GM19025 (cell line): ENCODE data around the gene PRKCZ.
"Not testable (repeated sequence)": the region's sequence is repeated elsewhere in the genome, so short reads cannot be mapped to it uniquely, and the experiment has no call there.

Source experiments
- ATAC-seq: cut with Tn5 transposase; IDR thresholded peaks from one replicate; pipeline ENCODE4 v1.9.1; 2021; ENCODE audit warnings: mild to moderate bottlenecking, low read depth, moderate library complexity; ENCODE audit not compliant: unreplicated experiment

Gene PRKCZ

DNA sequence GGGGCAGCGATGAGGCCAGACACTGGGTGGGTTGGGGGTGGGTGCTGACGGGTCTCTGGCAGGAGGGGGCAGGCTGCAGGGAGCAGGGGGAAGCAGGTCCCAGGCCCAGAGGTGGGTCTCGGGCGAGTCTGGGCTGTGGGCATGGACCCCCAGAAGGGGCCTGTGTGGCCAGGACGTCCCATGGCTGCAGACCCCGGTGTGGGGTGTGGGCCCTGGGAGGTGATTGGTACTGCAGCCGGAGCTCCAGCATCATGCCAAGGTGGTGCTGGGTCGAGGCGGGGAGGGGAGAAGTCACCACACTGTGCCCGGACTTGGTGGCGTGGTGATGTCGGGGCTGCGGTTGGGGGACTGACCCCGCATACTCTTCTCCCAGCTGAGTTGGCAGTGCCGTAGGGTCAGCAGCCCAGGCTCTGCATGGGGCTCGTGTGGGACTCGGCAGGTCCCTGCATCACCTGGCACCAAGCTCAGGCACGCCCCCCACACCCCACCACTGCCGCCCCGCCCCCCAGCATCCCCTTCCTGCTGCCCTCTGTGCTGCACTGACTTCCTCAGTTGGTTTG lies 31.2 kb downstream of the PRKCZ start:
- no peak for ATAC-seq

DNA sequence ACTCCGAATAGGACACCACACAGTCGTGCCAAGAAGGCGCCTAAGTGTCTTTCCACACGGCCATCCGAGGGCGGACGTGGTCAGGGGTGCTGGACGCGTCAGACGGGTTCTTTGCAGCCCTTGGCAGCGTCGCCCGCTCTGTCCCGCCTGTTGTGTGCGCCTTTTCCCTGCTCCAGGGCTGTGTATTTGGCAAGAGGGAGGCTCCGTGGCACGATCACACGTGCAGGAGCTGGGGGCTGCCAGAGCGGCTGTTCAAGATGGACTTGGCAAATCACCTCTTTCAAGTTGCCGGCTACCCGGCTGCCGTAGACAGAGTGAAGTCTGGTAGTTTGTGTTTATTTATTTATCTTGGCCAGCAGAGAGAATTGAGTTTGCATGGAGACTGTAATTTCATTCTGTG lies 31.9 kb downstream of the PRKCZ start:
- ATAC-seq, result no peak

DNA sequence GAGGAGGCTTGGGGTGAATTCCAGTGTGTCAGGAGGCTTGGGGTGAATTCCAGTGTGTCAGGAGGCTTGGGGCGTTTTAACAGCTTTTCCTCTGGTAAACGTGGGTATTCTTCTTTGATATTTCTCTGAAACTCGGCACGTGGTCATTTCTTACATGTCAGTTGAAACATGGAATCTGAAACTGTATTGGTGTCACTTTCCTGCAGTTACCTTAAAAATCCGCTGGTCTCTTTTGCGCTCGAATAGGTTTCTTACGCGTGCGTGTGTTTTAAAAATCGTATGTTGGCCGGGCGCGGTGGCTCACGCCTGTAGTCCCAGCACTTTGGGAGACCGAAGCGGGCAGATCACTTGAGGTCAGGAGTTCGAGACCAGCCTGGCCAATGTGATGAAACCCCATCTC lies 33.5 kb downstream of the PRKCZ start:
- no peak for ATAC-seq

DNA sequence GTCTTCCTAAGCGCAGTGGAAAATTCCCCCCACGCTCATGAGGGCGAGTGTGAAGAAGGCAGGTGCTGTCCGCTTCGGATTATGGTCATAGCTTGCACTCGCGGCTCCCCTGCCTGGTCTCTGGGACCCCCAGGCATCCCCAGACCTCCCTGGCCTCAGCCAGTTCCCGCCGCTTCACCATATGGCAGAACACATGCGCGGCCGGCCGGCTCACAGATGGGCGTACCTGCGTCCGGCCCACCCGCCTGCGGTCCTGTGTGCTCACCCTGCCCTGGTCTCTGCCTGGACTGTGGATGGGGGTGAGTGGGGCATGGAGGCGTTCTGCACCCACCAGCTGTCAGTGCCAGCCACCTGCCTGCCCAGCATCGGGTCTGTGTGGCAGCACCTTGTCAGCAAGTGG lies 34.1 kb downstream of the PRKCZ start:
- ATAC-seq, result no peak

DNA sequence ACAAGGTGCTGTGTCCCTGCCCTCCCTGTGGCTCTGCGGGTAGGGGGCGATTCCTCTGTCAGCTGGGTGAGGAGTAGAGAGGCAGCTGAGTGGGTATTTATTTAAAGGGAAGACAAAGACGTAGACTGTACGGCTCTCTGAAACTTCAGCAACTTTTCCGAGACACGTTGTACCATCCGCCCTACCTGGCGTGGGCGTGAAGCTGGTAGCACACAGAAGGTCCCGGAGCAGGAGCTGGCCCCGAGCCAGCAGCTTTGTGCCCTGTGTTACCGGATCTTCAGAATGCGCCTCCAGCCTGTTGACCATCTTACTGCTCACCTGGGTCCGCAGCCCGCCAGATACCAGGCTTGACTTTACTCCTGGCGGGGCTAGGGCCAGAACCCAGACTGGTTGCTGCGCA lies 34.9 kb downstream of the PRKCZ start:
- no peak for ATAC-seq

DNA sequence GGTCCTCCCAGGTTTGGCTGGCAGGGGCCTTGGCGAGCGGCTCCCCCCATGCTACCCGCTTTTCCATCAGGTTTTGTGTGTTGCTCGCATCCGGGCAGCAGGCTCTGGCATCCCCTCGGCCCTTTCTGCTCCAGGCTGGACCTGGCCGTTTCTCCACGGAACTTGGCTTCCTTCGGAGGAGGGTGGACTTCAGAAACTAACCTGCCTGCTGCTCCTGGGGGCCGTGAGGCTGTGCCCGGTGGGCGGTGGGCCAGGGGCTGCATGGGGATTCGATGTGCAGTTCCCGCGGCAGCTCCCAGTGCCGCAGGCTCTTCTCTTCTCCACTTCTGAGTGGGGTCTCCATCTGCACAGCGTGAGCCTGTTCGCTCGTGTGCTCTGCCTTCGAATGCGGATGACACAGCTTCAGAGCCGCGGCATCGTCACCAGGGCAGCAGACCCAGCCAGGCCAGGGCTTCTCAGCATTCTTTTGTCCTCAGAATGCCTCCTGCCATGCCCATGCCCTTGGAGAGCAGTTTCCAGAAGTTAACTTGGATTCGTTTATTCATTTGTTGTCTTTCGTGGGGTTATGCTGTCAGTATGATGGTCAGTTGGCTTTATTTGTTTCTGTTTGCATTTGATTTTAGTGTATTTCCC lies 36.4 kb downstream of the PRKCZ start:
- no peak for ATAC-seq

DNA sequence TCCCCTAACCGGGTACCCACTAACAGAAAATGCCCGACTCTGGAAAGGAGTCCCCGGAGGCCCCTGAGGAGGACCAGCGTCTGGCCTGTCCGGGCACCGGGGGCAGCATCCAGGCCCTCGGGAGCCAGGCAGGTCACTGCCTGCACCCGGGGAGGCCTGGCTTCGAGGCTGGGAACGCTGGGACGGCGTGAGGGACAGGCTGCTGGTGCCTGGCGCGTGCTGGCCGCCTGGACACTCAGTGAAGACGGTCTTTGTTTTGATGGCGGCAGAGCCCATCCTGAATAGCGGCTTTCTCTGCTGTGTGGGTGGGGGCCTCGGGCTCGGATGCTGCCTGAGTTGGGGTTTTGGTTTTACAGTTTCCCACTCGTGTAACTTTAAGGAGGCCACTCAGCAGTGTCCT lies 37.6 kb downstream of the PRKCZ start:
- no peak for ATAC-seq

DNA sequence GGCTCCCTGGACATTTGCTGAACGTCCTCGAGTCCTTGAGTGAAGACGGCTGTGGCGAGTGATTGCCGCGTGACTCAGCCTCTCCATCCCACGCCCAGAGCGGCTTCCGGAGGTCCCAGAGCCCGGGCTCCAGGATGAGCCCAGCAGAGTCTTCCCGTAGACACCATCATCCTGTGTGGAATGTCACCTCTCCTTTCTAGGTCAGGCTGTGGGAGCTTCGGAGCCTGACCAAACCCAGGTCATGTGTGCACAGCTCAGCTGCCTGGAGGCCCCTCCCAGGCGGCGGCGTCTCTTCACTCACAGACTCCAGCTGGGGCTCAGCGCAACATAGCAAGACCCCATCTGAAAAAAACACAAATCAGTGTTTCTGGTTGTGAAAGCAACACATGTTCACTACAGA lies 38.2 kb downstream of the PRKCZ start:
- no peak for ATAC-seq

DNA sequence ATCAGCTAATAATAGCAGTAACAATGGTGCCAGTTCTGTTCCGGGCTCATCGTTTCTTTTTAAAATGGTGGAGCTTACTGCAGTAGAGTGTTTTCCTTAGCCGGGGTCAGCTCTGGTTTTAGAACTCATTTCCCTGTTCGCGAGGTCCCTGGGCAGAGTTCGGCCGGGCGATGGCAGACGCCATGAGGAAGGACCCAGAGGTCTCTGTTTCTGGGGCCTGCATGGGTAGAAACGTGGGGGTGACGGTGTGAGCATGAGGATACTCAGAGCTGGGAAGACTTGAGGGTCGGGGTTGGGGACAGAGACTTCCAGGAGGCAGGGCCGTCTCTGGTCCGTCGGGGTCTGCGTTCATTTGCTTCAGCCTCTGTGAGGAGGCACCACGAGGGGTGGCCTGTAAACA lies 38.8 kb downstream of the PRKCZ start:
- ATAC-seq, result no peak

DNA sequence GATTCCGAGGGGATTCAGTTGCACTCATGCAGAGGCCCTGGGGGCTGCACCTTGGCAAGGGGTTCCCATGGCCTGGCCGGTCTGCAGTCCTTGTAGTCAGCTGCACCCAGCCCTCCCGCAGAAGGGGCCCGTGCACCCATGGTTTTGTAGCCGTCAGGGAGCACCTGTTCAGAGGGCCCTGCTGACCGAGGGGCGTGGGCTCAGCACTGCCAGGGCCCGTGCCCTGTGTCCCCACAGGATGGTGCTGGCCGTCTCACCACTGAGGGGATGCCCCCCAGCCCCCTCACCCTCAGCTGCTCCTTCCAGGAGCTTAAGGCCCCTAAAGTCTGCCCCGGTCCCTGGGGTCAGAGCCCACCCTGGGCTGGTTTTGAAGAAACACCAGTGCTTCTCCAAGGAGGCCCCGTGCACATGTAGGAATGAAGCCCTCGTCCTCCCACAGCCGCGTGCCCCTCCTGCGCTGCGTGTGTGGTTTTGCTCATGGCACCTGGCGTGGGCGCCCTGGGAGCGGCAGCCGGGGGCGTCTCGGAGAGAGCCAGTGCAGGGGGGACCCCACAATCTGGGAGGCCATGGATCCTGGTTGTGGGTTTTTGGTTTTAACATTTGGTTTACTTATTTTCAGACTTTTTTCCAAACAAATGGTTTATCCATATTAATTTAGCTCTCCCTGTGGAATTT lies 40.1 kb downstream of the PRKCZ start:
- ATAC-seq, result no peak

DNA sequence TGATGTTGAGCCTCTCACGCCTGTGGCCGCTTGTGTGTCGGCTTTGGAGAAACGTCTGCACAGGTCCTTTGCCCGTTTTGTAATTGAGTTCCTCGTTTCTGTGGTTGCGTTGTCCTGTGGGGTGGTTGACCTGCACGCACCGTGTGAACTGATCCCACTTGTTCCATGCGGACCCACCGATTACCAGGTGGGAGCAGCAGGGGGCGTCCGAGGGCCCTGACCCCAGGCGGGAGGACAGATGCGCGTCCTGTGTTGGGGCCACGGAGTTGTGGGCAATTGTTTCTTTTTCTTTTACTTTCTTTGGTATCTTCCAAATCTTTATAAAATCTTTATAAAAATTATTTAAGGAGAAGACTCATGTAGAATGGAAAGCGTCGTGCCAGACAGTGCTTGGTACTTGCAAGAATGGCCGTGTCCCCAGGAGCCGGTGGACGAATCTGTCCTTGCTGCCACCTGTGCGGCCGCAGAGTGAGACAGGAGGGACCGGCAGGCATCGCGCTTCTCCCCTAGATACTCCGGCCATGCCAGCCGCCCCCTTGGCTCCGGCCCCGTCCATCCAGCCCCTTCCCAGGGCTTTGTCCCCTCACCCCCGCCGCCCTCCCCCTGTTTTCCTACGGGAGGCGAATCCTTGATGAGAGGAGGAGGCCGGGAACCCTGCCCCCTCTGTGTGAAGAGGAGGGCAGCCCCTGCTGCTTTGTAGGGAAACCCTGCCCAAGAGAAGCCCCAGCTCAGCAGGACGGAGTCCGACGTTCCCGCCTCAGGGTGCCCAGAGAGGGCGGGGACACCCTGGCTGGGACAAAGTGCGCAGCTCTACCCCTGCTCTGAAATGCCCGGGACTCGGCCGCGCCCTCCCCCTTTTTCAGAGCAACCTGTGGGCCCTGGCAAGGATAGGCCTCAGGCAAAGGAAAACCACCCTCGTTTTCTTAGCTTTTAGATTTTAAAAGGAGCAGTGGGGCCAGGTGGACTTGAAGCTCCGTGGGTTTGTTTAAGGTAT lies 41.7 kb downstream of the PRKCZ start:
- no peak for ATAC-seq

DNA sequence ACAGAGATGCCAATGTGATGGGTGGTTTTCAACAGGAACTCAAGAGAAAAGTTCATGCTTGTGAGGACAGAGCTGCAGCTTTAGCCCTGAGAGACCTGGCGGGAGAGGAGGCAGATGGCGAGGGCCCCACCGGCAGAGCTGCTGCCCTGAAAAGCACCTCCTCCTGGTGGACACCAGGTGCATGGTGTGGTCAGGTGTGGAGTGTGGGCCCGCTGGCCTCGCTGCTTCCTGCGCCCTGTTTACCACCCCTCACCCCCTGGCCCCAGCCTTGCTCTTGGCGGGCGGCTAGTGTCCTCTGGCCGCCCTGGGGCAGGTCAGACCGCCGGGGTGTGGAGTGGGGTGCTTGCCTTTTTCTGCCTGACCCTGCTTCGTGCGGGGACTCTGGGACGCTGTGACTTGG lies 42.8 kb downstream of the PRKCZ start:
- no peak for ATAC-seq

DNA sequence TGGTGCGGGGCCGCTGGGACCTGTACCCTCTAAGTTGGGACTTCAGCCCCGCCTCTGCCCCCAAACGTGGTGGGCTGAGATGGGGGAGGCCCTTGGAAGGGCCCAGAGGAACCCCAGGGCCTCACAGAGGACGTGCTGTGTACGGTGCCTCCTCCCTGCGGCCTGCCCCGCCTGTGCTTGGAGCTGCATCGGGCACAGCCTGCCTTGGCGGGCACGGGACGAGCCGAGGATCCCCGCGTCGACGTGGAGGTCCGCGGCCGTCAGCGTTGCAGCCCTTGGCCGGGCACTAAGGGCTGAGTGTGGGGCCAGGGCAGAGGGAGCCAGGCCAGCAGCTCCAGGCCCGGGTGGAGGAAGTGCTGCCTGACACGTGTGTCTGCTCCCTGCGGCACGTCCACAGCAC lies 43.4 kb downstream of the PRKCZ start:
- no peak for ATAC-seq

DNA sequence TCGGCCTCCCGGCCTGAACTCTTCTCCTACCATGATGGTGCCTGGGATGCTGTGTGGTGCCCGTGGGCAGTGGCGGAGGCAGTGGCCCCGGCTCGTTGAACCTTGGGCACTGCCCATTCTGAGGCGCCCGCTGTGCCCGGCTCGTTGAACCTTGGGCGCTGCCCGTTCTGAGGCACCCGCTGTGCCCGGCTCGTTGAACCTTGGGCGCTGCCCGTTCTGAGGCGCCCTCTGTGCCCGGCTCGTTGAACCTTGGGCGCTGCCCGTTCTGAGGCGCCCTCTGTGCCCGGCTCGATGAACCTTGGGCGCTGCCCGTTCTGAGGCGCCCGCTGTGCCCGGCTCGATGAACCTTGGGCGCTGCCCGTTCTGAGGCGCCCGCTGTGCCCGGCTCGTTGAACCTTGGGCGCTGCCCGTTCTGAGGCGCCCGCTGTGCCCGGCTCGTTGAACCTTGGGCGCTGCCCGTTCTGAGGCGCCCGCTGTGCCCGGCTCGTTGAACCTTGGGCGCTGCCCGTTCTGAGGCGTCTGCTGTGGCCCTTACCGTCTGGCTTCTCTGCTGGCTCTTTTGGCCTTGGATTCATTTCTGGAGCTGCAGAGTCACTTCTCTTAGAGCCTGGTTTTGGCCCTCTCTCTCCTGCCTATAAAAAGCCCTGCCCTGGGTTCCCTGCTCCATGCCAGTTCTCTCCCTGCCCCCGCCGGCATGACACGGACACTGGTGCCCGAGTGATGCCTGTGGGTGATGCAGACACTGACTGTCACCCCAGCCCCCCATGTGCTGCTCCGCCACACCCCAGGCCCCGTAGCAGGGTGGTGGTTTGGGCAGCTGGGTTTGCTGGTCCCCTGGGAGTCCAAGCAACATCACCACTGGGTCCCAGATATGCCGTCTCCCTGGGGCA lies 44.3 kb downstream of the PRKCZ start:
- ATAC-seq, result not testable (repeated sequence)

DNA sequence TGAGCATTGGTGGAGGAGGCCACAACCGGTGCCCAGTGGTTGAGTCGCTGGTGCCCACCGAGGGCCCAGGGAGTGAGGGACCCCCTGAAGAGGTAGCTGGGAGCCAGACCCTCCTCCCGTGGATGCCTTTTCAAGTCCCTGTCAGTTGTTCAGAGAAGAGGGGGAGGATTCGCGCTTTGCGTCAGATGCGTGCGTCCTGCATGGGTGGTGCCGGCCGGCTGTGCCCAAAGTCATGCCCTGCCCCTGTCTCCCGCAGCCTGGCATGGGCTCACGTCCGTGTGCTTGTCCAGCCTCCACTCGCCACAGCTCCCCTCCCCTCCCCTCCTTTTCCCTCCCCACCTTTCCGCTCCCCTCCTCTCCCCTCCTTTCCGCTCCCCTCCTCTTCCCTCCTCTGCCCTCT lies 45.2 kb downstream of the PRKCZ start:
- ATAC-seq, result no peak

DNA sequence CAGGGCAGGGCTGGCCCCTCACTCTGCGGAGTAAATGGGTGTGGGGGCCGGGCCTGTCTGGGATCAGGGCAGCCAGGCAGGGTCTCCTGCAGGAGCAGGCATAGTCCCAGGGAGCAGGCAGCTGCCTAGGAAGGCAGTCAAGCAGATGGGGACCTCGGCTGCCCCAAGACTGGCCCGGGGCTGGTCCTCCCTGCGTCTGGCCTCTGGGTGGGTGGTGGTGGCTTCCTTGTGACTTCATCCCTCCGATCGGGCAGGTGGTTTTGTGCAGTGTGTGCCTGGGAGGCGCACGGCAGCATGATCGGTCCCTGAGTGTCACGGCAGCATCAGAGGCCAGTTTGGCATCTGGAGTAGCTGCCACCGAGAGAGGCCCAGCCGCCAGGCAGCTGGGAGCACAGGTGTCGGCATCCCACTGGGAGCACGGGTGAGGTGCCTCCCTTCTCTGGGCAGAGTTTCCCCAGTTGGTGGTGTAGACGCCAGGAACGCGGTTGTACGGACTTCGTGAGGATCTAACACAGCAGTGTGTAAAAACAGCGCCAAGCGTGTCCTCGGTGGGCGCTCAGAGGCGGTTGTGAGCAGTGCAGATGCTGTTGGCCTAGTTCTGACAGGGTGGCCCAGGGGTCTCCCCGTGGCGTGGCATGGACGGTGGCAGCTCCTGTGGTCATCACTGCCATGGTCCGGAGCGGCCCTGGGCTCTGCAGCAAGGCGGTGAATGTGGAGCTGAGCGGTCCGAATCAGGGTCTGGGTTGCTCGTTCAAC lies 45.9 kb downstream of the PRKCZ start:
- ATAC-seq, result no peak

DNA sequence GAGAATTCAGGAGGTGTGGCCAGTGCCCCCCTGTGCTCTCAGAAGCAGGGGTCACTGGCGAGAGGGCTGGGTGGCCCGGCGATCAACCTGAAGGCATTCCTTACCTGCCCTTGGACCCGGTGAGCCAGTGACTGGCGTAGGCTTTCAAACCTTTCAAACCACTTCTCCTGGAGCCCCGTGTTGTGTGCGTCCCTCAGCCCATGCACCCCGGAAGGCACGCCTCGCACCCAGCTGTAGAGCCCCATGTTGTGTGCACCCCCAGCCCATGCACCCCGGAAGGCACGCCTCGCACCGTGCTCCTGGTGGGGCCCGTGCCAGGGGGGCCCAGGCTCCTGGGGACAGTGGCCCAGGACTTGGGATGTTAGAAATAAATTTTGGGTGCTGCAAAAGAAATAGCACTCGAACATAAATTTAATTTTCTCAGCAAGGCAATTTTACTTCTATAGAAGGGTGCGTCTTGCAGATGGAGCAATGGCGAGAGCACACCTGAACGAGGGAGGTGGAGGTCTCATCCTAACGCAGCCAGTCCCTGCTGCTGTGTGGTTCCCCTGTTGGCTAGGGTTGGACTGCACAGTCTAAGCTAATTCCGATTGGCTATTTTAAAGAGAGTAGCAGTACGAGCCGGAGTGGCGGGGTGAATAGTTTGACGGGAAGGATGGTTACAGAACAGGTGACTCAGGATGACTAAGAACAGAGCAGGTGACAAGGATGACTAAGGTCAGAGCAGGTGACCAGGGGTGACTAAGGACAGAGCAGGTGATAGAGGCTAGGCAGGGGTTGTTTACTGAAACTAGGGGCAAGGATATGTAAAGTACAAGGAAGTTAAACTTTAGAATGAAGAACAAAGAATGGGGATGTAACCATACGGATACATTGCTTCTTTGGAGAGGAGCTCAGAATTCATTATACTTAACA lies 47.4 kb downstream of the PRKCZ start:
- ATAC-seq, result no peak

DNA sequence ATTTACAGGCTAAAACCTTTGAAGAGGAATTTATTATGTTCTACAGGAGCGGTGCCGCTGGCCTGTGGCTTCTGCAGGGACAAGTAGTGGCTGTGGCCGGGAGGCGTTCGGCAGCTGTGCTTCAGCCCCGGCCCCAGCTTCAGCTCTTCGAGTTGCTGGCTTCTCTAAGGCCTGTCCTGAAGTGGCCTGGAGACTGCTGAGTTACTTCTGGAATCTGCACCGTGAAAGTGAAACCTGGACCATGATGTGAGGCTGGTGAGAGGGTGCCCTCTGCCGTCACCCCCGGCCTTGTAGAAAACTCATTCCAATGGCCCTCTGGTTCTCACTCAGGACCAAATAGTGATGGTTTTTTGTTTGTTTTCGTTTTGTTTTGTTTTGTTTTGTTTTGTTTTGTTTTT lies 48.1 kb downstream of the PRKCZ start:
- ATAC-seq, result no peak
